Posterior cingulate gyrus (tissue), 11 donors: ENCODE measurements around the gene POLR1D.
"Not testable (repeated sequence)": the region's sequence is repeated elsewhere in the genome, so short reads cannot be mapped to it uniquely, and the experiment has no call there.

ENCODE experiments used
- DNase-seq, 10 donors: peaks; one replicate each; pipeline versions ENCODE4 v3.0.0 to v3.0.0-alpha.2; 2020 to 2021; ENCODE audit warnings: mixed read lengths in 3 of 10
- intact Hi-C: fragments of 100-400 bp; cut with DNase I; formaldehyde crosslinking; loops from one replicate; pipeline ENCODE4 v1.15.1; 2023

POLR1D gene

DNA sequence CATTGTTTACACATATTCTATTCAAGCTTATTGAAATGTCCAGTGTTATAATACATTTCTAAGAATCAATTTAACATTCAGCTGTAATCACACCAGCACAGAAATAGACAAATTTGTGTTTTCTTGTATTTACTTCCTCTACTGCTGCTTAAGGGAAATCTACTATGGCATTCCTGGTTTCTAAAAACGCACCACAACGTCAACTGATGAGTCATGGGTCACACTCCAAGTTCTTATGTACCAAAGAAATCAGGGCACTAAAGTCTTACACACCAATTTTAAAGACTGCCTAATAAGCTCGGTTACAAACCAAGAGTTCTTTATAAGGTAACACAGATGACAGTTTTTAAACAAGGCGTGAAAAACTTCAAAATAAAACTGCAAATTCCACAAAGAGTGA is 14.6 kb upstream of the POLR1D start:
- intact Hi-C loops, result no loop called here
- DNase-seq, result no peak

DNA sequence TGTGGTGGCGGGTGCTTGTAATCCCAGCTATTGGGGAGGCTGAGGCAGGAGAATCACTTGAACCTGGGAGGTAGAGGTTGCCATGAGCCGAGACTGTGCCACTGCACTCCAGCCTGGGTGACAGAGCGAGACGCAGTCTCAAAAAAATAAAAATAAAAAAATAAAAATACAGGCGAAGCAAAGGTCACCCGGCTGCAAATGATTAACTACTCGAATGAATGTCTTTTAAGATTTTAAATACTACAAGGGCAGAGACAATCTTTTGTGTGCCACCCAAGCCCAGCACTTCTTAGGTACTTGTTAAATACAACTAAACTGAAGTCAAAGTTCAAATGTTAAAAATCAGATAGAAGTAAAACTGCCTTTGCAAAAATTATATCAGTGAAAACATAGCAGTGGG is 8.1 kb upstream of the POLR1D start:
- intact Hi-C loops, result no loop called here
- no peak for DNase-seq

DNA sequence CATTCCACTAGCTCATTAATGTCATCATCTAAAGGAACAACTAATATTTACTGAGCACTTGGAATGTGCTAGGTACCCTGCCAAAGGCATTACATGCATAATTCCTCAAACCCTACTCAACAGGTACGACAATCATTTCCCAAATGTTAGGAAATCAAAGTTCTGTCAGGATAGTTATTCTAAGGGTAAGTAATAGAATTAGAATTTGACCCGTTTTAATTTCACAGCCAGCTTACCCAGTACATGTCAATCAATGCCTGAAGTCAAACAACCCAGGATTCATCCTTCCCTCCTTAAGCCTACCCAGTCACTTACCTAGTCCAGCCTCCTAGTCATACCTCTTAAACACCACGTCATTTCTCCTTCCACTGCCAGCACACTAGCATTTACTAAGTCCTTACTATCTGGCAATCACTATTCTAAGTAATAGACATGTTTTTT is 3.8 kb upstream of the POLR1D start:
- no peak for DNase-seq
- intact Hi-C loops, result no loop called here

GRCh38 chr13:27619093-27619727 is 2.5 kb upstream of the POLR1D start:
- intact Hi-C loops, result no loop called here

DNA sequence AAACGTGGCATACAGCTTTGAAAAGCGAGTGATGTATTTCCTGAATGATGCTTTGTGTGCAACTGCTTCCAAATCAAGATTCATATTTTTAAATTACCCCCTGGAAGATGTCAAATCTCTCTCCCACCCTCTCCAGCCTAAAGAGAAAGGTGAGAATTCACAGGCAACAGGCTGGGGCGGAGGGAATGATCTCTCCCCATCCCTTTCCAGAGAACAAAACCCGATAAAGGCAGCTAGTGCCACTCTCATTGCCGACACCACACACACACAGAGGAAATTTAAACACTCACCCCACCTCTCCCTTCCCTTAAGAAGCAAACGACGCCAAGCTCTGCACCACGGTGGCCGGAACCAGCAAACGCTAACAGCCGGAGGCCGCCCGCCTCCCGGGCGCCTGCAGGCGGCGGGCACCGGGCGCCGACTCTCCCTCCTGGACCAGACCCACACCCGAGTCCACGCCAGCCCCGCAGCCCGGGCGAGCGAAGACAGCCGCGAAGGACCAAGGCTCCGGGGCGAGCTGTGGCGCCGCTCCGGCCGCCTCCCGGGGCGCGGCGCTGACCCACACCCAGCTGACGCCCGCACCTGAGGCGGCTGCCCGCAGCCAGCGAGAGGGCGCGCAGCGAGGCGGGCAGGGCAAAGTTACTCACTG is 1.8 kb upstream of the POLR1D start:
- intact Hi-C loops, result loop anchor here (1.0 to 10.0 kb wide), 2 partner anchors 170 to 195 kb away; partner anchors contain the start of genes GTF3A and MTIF3
- peak in 6 of 10 donors; percentile 15 to 83 (median 39) for DNase-seq

More at GRCh38 chr13:27619093-27619727, 2.5 kb upstream of the POLR1D start:
- no peak for DNase-seq

DNA sequence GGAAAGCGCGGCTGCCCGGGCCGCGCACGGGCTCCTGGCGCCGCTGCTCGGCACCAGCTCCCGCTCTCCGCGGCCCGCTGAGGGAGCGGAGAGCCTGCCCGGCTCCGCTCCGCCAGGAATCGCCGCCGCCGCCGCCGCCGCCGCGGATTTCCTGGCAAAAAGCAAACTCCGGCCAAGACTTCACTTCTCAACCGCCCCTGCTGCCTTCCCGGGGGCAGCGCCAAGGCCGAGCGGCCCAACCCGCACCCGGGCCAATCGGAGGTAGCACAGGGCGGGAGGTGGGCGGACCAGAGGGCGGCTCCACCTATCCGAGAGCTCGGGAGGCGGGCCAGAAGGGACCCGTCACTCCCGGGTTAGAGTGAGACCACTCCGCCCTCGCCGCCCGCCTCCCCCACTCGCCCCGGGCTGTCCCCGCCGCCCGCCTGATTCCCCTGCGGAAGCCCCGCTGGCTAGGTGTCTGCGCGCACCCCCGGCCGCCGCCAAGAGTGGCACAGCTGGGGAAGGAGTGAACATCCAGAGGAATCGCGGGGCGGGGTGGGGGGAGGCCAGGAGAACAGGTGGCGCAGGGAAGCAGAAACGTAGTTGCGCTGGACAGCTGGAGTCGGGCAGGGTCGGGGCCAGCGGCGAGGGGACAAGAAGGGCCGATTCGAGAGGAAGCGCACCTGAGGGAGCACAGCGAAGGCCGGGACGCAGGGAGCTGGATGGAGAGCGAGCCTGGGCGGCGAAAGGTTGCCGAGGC is 1.1 kb upstream of the POLR1D start, which contains the start of gene LNX2:
LNX2 (minus strand) TSS at position 153 of the 739 bp plus-strand sequence. CDS start 38,826 bp downstream, outside the sequence.
- peak; percentile 97 to 100 (median 99) for DNase-seq
- intact Hi-C loops, result loop anchor here (1.0 to 10.0 kb wide), 2 partner anchors 170 to 196 kb away; partner anchors contain the start of genes GTF3A and MTIF3

GRCh38 chr13:27621116-27621365 is 651 bp upstream of the POLR1D start:
- intact Hi-C loops, result loop anchor here (10.0 kb wide), 1 partner anchor 196 kb away; the partner anchor contains the start of gene GTF3A
- DNase-seq, result no peak

GRCh38 chr13:27622102-27622820 is 569 bp downstream of the POLR1D start:
- peak in 2 of 10 donors; percentile 3 to 11 for DNase-seq
- intact Hi-C loops, result loop anchor here (10.0 kb wide), 1 partner anchor 197 kb away; the partner anchor contains the start of gene GTF3A

DNA sequence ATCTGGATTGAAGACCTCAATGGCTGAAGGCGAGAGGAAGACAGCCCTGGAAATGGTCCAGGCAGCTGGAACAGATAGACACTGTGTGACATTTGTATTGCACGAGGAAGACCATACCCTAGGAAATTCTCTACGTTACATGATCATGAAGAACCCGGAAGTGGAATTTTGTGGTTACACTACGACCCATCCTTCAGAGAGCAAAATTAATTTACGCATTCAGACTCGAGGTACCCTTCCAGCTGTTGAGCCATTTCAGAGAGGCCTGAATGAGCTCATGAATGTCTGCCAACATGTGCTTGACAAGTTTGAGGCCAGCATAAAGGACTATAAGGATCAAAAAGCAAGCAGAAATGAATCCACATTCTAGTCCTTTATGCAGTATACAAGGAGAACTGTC is 1.2 kb downstream of the POLR1D start:
- DNase-seq, result peak in 1 of 10 donors; percentile 28
- intact Hi-C loops, result loop anchor here (10.0 kb wide), 1 partner anchor 198 kb away; the partner anchor contains the start of gene GTF3A

DNA sequence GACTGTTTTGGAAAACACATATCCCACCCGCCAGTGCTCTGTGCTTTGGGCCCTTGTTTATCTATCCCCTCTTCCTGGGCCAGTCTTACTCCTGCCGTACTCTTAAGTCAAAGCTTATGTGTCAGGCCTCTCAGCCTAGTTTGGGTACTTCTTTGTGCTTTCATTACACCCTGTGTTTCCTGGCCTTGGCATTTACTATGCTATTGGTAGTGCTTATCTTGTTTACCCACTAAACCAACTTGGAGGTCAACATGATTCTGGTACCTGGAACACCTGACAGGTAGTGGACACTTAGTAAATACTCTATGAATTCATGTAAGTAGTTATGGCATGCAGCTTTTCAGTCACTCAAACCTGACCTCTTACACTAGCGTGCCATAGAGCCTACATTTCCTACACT is 2.4 kb downstream of the POLR1D start:
- intact Hi-C loops, result loop anchor here (10.0 kb wide), 1 partner anchor 199 kb away; the partner anchor contains the start of gene GTF3A
- DNase-seq, result no peak

GRCh38 chr13:27625839-27626238 is 4.1 kb downstream of the POLR1D start:
- DNase-seq, result no peak
- intact Hi-C loops, result loop anchor here (10.0 kb wide), 1 partner anchor 201 kb away; the partner anchor contains the start of gene GTF3A

DNA sequence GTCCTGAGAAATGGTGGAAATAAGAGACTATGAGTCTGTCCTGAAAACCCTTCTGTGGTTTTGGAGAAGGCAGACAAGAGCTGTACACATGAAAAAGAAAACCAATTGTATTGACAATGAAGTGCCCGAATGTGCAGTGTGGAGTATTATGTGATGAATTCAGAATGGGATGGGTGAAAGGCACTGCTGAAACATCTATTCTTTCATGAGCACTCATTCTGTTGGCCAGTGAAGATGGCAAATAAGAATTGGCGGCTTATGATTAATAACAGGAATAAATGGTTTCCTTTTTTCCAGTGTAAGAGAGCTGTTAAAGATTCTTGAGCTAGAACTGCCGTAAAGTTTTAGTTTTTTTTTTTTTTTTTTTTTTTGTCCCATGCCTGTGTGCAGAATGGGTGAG is 5.7 kb downstream of the POLR1D start:
- DNase-seq, result no peak
- intact Hi-C loops, result loop anchor here (10.0 kb wide), 1 partner anchor 203 kb away; the partner anchor contains the start of gene GTF3A

DNA sequence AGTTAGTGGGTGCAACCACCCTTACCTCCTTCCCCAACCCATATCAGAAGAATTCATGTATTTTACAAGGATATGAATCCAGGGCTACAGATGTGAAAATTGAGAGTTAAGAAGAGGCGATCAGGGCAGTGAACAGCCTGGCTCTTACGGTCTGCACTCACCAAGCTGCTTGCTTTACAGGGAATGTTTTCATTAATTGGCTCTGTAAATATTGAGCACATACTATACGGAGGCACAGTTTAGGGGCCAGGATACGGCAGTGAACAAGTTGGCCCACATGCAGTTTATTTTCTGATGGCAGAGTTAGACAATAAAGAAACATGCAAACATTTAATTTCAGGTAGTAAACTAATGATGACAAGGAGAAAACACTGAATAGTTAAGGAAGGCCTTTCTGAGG is 6.4 kb downstream of the POLR1D start:
- intact Hi-C loops, result loop anchor here (10.0 kb wide), 1 partner anchor 203 kb away; the partner anchor contains the start of gene GTF3A
- DNase-seq, result no peak

GRCh38 chr13:27628766-27629165 is 7.1 kb downstream of the POLR1D start:
- intact Hi-C loops, result loop anchor here (10.0 kb wide), 1 partner anchor 204 kb away; the partner anchor contains the start of gene GTF3A

DNA sequence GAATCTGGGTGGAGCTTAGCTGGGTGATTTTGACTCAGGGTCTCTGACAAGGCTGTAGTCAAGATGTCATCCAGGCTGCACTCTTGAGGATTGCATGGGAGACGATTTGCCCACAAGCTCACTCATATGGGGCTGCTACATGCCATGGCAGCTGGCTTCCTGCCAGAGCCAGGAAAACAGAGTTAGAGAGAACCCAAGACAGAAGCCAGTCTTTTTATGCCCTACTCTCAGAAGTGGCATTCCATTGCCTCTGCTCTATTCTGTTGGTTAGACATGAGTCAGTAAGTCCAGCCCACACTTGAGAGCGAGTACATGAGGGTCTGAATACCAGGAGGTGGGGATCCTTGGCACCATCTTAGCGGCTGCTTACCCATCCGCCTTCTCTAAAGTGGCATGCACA is 9.5 kb downstream of the POLR1D start:
- intact Hi-C loops, result no loop called here
- DNase-seq, result no peak

More at GRCh38 chr13:27628766-27629165, 7.1 kb downstream of the POLR1D start:
- not testable (repeated sequence) for DNase-seq

DNA sequence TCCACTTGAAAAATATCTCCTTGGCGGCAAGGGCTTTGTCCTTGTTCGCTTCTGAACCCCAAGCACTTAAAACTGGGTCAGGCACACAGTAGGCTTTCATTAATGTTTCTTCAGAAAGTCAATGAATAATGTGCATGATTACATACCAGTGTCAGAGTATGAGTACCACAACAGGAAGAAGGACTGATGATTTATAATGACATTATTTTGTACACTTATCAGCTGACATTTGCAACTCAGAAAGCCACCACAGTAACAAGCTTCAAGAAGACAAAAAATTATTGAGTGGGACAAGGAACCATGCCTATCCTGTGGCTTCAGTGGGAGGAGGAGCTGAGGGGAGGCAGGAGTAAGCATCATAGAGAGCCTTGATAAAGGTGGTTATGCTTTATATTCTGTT is 10.0 kb downstream of the POLR1D start:
- intact Hi-C loops, result no loop called here
- DNase-seq, result no peak

GRCh38 chr13:27632214-27632613 is 10.5 kb downstream of the POLR1D start:
- intact Hi-C loops, result no loop called here
- no peak for DNase-seq

DNA sequence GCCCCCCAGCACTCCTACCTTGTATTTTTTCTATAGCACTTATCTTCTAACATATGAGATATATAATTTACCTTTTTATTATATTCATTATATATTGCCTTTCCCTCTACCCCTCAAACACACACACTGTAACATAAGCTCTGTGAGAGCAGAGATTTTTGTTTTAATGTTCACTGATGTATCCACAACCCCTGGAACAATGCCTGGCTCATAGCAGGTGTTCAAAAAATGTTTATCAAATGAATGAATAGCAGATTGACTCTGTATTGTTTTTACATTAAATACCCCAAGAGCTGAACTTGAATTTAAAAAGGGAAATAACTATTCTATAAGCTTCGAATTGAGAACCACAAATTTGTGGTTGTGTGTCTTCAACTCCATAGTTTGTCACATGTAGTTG is 11.0 kb downstream of the POLR1D start:
- no peak for DNase-seq
- intact Hi-C loops, result no loop called here

- intact Hi-C loops, result no loop called here
- DNase-seq, result no peak
Measured at GRCh38 chr13:27634231-27634630, 12.5 kb downstream of the POLR1D start.

DNA sequence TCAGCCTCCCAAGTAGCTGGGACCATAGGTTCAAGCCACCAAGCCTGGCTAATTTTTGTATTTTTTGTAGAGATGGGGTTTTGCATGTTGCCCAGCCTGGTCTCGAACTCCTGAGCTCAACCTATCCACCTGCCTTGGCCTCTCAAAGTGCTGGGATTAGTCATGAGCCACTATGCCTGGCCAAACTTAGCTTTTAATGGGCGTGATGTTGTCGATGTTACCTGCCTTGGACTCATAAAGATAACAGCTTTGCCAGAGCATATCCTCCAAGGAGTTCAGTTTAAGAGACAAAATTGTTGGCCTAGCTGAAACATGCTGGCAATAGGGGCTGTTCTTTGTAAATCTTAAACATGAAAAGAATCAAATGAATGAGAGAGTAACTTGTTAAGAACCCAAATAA is 13.1 kb downstream of the POLR1D start:
- intact Hi-C loops, result no loop called here
- no peak for DNase-seq
